ENCODE measurements around the gene HEATR5B.

The HEATR5B gene

DNA sequence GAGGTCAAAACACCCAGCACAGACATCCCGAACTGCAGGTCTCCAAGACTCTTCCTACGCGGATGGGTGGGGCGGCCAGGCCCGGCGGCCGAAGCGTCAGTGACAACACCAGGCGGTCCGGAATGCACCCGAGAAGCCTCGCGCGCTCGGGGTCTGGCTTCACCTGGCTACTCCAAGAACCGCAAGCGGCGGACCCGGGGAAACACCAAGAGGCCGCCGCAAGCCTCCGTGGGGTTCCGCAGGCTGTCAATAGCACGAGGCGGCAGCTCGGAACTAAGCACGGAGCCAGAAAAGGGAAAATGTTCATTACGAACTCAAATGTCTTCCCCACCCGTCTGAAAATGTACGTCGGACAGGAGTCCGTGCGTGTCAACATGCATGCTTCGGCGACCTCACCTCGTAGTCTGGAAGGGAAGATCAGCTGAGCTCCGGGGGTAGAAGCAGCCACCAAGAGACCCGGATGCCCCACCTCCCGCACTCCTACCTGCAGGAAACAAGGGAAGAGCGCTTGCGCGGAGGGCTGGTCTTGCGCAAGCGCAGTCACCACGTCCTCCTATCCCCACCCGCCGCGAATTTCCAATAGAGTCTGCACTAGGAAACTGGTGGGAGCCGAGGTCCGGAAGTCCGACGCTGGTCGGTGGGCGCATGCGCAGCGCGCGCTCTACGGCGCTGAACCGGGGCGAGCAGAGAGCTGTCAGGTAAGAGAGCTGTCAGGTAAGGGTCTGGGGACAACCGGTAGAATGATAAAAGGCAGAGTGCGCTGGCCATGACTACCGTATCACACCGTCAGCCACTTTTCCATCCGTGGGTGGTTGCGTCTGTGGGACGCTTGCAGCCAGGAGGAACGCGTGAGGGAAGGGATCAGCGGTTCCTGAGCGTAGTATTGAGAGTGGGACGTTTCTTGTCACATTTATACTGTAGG lies at the start of gene HEATR5B, which contains the start of gene GPATCH11:
Gene HEATR5B, minus strand, starts transcription at position 500 of the 922 bp plus-strand sequence. CDS start 958 bp downstream, outside the sequence.
Gene GPATCH11, plus strand, starts transcription at position 646 of the 922 bp plus-strand sequence. CDS start 3,864 bp downstream, outside the sequence.
- DNase-seq = peak; percentile 91

DNA sequence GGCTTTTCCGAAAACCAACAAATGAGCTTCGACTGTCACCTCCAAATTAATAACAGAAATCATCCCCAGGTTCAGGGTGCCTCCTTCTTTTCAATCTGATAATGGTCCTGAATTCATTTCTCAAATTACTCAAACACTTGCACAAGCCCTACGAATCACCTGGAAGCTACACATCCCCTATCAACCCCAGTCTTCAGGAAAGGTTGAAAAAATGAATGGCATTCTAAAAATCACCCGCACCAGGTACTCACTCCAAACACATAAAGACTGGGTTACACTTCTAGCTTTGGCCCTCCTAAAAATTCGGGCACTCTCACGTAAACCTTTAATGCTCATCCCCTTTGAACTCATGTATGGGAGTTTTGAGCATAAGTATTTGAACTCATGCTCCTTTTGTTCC lies 48.7 kb upstream of the HEATR5B start:
- DNase-seq = no peak

DNA sequence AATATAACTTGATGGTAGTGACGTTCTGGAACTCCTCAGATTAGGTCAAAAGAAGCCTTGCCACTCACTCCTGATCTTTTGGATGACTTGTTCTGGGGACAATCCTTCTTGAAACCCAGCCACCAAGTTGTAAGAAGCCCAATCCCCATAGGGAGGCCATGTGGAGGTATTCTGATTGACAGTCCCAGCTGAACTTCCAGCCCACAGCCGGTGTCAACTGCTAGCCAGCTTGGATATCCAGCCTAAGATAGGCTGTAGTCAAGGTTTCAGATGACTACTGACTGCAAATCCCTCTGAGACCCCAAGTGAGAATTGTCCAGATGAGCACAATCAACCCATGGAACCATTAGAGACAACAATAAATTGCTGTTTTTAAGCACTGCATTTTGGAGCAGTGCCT lies 41.2 kb upstream of the HEATR5B start:
- no peak for DNase-seq

DNA sequence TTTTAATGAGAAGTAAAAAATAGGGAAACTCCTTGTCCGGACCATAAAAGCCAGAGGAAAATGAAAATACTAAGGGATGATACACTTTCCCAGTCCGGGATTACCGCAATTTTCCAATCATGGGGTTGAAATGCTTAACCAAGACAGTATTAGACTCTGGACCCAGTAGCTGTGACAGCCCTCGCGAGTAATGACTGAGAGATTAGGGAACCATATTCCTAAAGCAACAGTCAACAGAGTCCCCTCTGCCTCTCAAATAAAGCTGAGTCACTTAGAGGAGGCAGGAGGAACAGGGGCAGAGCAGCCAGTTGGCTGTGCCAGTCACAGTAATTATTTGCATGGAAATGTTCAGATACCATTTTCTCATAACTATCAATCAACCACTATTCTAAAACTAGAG lies 35.0 kb upstream of the HEATR5B start:
- no peak for DNase-seq

DNA sequence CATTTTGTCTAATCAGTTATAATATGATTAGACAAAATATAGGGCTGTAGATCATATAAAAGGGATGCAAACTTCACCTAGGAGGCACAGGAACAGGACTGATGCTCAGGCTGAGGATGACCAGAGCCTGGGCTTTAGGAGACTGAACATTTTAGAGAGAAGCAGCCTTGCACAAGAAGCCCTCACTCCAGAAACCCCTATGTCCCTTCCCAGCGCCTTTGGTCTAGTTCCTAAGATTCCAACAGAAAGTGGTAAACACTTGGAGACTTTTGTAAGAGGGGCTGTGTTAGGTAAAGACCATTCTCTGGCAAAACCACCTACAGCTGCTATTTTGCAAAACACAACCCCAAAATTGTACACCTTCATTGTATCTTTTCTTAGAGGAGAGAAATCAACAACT lies 33.4 kb upstream of the HEATR5B start:
- DNase-seq = no peak

DNA sequence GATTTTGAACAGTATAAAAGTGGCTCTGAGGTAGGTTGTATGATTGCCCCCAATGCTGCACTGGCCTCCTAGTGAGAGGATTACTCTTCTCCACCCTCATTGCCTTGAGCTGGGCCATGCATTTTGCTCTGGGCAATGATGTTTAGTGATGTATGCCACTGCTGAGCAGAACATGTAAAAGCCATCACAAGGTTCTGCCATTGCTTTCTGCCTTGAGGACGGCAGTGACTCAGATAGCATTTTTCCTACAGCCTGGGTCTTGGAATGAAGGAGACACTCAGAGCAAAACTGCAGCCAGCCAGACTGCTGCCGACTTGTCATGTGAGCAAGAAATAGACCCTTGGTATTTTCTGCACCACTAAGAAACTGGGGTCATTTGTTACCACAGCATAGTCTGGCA lies 27.8 kb upstream of the HEATR5B start:
- DNase-seq = no peak

DNA sequence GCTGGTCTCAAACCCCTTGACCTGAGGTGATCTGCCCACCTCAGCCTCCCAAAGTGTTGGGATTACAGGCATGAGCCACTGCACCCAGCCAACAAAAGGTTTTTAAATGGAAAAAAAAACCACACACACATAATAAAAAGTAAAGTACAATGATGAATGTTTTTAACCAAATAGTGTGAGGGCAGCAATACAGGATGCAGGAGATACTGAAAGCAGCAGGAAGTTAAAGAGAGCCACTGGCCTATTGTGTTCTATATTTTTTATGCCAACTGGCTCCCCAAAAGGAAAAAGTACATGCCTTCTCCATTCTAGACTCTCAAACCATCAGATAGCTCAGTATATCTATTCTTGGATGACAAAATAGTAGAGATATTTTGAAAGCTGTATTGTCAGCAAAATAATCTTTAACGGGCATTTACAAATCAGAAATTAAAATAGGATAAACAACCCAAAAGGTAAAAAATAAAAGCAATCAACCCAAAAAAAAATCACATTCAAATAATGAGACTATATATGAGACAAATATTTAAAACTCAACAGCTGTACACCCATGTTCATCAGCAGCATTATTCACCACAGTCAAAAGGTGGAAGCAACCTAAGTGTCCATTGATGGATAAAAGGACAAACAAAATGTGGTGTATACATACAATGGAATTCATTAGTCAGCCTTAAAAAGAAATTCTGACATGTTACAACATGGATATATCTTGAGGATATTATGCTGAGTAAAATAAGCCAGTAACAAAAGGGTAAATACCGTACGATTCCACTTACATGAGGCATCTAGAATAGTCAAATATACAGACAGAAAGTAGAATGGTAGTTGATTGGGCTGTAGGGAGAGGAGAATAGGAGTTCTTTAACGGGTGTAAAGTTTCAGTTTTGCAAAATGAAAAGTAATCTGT lies 26.4 kb upstream of the HEATR5B start:
- DNase-seq = no peak

DNA sequence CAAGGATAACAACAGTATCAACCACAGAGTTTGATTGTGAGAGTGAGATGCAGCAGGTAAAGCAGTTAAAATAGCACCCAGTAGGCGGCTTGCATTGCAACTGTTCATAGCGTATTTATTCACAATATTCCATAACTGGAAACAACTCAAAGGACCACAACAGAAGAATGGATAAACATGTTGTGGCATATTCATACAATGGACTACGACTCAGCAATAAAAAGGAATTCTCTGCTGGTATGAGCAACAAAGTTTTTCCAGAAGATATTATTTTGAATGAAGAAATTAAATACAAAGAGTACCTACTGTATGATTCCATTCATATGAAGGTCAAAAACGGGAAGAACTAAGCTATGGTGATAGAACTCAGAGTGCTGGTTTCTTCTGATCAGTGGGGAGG lies 25.4 kb upstream of the HEATR5B start:
- DNase-seq = no peak

DNA sequence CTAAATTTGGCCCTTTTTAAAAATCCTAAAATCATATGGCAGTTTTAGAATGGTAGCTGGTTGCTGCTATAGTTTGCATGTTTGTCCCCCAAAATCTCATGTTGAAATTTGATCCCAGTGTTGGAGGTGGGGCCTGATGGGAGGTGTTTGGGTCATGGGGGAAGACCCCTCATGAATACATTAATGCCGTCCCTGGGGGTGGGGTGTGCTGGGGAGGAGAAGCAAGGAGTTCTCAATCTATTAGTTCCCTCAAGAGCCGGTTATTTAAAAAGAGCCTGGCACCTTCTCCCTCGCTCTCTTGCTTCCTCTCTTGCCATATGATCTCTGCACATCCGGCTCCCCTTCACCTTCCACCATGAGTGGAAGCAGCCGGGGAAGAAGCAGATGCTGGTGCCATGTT lies 21.0 kb upstream of the HEATR5B start:
- no peak for DNase-seq

DNA sequence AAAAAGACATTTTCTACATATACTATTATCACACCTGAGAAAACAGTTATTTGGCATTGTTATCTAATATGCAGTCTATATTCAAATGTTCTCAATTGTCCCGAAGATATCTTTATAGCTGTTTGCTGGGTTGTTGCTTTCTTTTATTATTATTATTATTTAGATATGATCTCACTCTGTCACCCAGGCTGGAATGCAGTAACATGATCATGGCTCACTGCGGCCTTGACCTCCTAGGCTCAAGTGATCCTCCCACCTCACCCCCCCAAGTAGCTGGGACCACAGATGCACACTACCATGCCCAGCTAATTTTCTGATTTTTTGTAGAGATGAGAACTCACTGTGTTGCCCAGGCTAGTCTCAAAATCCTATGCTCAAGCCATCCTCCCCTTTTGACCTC lies 20.0 kb upstream of the HEATR5B start:
- no peak for DNase-seq

DNA sequence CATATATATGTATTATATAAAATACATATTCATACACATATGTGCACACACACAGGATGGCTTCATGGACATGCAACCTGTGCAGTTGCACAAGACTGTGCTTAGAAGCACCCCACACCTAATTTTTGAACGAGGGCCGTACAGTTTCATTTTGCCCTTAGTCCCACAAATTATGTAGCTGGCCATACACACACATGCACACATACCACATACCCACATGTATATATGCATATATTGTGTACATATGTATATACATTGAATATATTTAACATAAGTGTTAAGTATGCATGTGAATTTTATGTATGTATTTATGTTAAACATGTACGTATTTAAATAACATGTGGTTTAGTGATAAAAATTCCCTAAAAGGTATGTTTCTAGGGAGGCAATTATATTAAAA lies 18.4 kb upstream of the HEATR5B start:
- no peak for DNase-seq

DNA sequence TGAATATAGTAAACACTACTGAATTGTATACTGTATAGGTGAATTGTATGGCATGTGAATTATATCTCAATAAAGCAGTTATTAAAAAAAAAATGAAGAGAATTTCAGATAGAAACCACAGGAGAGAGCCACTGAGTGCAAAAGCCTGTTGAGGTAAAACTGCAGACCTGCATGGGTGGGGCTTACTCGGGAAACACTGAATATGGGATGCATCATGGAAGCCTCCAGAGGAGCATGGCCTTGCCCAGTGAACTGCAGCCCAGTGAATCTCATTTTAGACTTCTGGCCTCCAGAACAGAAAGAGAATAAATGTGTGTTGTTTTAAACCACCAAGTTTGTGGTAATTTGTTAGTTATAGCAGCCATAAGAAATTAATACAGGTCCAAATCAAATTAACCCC lies 15.9 kb upstream of the HEATR5B start:
- DNase-seq = no peak

DNA sequence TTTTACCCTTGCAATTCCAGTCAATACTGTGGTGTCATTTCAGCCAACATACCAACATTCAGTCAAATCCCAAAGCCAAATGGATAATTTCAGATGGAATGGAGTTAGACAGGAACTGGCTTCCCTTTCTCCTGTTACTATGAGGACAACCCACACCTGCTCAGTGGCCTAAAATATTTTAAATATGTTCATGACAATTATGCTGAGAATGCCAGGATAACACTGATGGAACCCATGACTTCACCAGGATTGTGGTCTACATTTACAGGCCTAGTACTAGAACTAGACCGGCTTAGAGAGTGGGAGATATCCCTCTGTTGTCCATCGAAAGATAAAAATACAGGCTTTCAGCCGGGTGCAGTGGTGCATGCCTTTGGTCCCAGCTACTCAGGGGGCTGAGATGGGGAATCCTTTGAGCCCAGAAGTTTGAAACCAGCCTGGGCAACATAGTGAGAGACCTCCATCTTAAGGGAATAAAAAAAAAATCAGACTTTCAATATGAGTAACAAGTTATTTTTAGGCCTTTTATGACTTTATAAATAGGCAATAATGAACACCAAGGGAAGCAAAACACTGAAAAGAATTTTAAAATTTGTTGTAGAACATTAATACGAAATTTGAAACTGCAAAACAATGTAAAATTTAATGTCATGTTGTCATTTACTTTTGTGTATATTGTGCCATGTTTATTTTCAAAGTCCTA lies 14.4 kb upstream of the HEATR5B start:
- DNase-seq = no peak

DNA sequence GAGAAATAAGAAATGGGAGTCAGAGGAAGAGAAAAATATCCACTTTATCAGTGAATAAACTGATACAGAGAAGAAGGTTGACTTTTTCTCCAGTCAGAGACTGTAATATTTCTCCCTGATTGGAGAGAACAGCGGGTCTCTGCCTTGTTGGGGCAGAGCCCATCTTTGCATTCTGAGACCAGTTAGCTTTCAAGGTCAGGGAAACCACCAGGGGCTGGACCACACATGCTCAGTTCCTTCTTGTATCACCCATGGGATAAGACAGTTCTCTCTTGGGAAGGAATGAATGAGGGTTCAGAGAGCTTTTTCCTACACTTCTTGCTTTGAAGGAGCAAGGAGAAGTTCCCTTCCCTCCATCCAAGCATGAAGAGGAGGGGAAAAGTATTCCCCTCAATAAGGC lies 12.4 kb upstream of the HEATR5B start:
- DNase-seq = no peak

DNA sequence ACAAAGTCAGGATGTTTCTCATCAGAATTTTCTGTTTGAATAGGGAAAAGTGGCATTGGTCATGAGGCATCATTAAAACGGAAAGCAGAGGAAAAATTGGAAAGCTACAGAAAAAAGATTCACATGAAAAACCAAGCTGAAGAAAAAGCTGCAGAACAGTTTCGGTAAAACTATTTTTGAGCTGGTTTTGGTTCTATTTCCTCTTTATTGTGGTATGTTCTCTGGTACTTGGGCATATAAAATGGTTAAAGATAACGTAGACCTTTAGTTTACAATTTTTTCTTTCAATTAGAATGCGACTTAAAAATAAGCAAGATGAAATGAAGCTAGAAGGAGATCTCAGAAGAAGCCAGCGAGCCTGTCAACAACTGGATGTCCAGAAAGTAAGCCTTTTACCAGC lies 7.7 kb upstream of the HEATR5B start:
- no peak for DNase-seq

DNA sequence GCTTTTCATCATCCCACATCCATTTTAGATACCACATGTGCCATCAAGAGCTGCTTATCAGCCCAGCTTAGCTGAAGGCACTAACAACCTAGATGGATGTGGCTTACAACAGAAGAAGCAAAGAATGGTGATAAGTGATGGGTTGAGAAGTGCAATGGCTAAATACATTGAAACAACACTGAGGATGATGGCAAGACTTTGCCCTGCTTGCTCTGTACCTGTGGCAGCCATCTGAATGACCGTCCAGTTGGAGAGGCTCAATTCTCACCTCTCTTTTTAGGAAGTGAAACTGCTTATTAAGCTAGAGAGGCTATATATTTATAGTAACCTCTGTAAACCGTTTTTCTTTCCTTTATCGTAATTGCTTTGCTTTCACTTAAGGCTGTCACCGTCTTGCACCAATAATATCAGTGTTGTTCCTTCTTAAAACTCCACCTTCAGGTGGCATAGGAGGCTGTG lies 5.9 kb upstream of the HEATR5B start:
- no peak for DNase-seq

DNA sequence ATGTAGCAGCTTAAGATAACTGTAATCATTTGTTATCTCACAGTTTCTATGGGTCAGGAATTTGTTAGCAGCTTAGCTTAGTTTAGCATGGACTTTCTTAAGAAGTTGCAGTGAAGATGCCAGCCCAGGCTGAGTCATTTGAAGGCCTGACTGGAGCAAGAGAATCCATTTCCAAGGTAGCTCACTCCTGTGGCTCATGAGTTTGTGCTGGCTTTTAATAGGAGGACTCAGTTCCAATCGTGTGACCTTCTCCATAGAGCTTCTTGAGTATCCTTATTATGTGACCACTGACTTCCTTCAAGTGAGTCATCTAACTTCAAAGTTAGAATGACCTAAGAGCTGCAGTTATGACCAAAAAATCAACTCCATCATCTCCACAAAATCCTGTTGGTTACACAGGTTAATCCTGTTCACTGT lies 1.6 kb upstream of the HEATR5B start:
- no peak for DNase-seq

DNA sequence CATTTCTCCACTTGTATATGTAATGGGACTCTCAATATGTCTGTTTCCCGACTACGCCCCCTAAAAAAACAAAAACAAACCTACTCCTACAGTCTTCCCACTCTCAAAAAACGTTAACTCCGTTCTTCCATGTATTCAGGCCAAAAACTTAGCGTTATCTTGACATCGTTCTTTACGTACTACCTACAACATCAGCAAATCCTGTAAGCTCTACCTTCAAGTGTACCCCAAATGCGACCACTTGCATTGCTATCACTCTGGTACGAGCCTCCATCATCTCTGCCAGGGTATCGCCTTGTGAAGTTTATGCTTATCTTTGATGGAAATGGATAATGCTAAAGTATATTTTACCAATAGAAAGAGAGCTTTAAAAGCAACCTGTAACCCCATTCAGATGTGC lies 625 bp upstream of the HEATR5B start:
- DNase-seq = no peak

DNA sequence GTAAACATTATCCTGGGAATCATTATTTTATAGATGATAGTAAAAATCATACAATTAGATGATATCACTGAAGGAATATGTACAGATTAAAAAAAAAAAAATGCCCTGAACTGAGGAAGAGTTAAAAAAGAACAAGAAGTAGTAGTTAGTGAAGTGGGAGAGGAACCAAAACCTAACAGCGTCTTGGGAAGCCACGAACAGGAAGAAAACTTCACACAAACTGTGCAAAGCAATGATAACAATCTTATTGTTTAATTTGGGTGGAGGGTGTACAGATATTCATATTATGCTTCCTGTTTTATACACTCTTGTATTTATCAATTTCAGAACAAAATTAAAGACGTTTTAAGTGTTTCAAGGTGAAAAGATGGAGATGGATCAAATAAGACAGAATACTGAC lies 3.5 kb downstream of the HEATR5B start:
- no peak for DNase-seq

DNA sequence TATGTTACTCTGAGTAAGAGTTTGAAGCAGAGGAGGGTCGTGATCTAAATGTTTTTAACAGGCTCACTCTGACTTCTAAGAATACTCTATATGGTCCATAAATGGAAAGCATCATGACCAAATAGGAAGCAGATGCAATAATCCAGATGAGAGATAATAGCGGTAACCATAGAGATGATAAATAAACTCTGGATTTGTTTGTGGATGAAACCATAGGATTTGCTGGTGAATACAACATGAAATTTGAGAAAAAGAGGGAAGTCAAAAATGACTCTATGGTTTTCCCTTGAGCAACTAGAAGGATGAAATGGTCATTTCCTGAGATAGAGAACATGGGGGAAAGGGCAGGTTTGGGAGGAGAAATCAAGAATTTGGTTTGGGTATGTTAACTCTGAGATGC lies 3.9 kb downstream of the HEATR5B start:
- no peak for DNase-seq

DNA sequence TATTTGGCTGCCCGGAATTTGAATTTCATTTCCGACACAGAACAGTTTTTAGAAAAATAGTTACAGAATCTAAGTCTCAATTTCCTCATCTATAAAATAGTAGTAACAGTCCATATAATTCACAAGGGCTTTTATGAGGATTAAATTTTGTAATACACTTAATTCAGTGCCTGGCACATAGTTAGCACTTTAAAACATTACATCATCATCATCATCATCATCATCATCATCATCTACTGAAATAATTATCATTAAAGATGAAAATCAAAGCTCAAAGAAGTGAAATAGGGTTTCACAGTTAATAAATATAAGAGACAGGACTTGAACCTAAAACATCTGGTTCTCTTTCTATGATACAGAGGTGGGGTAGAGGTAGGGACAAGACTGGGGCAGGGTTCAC lies 13.2 kb downstream of the HEATR5B start:
- no peak for DNase-seq

DNA sequence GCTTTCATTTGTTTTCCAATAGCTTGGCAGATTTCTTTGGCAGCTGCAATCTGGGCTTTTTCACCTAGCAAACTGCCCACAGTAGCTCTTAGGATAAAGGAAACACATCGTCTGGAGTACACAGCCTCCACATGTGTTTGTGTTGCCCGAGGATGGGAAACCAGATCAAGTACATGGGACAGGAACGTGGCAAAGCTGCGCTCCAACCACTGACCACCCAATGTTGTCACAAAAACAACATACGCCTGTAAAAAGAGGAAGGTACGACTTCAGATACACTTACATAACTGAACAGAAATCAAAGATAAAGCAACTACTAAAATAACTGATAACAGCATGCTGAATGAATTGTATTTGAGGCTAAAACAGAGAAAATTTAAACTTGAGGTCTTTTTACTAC lies 15.5 kb downstream of the HEATR5B start:
- no peak for DNase-seq

DNA sequence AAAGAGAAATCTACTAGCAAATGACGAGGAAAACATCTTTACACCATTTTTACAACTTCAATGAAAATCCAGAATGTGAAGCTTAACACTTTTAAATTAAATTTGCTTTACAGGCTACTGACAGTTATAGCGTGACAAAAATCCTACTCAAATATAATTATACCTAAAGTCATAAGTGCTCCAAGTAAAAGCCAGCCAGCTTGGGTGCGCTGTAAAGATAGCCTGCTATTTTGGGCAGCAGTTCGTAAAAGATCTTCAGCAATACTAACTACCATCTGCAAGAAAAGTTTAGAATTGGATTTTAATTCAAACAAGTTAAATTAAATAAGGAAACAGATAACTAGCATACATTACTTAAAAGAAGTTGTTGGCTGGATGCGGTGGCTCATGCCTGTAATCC lies 22.4 kb downstream of the HEATR5B start:
- DNase-seq = no peak
